HepG2 (cell line): ENCODE data around the gene CPEB2. TPM values are rescaled to one million over a fixed set of nuclear protein-coding genes. Genes with fewer than 3 reads are reported as not detected.

Experiments
- ATAC-seq: fragments of 200-7000 bp; cut with Tn5 transposase; 3 replicates; pipeline ENCODE4 v1.9.1; 2020; ENCODE audit warnings: mild to moderate bottlenecking, moderate library complexity
- BruUV-seq: library from RNA; stranded (reverse); fragments of 400-500 nt; replicated peaks from 2 replicates; lab custom pipeline; 2021; lab: Mats Ljungman, UMichigan
- CTCF ChIA-PET: fragments of 300-600 bp; formaldehyde crosslinking; extraction: SDS; loops from one replicate; lab custom pipeline; 2021; ENCODE audit warnings: low total read pairs, inconsistent platforms, low intra/inter-chr PET ratio; lab: Yijun Ruan, JAX
- POLR2A ChIA-PET: fragments of 350-600 bp; sonication (Branson Sonifier 250); formaldehyde crosslinking; loops from one replicate; lab custom pipeline; 2020; ENCODE audit warnings: antibody characterized with exemption, inconsistent platforms; lab: Yijun Ruan, JAX
- DNase-seq: peaks from one replicate; pipeline ENCODE4 v3.0.0-alpha.2; 2015; ENCODE audit warnings: low spot score
- FAIRE-seq: peaks from 3 replicates; lab custom pipeline; 2011; peaks lifted over from hg19 to GRCh38; lab: Jason Lieb, UNC
- H2AFZ ChIP-seq: one replicate; pipeline ENCODE4 v1.6.1; 2011; ENCODE audit warnings: low read length, inconsistent platforms
- H3K27ac ChIP-seq: fragments of 300-600 bp; 3 replicates; pipeline ENCODE4 v1.8.0; 2011; ENCODE audit warnings: mixed run types, mild to moderate bottlenecking, mixed read lengths, low read length, inconsistent platforms; ENCODE audit not compliant: insufficient read depth; ENCODE audit errors: extremely low read length
- H3K27me3 ChIP-seq, 2 experiments: fragments of 200-600 bp in 1 of 2; 2 replicates in 1 of 2; 3 replicates in 1 of 2; pipeline versions ENCODE4 v1.6.0 to v1.8.0; 2011; ENCODE audit warnings: low read length in 2 of 2, mild to moderate bottlenecking in 2 of 2, moderate library complexity in 2 of 2, inconsistent platforms in 1 of 2; ENCODE audit not compliant: insufficient read depth in 2 of 2, control insufficient read depth in 1 of 2
- H3K36me3 ChIP-seq, 2 experiments: fragments of 200-600 bp in 1 of 2; replicated peaks in 1 of 2; 2 replicates in 1 of 2; 3 replicates in 1 of 2; pipeline versions ENCODE4 v1.5.1 to v1.8.0; 2011; ENCODE audit warnings: low read length in 2 of 2, inconsistent platforms in 1 of 2; ENCODE audit not compliant: insufficient read depth in 2 of 2, control insufficient read depth in 1 of 2
- H3K4me1 ChIP-seq: 2 replicates; pipeline ENCODE4 v1.5.1; 2012; ENCODE audit warnings: low read length, inconsistent platforms; ENCODE audit not compliant: insufficient read depth
- H3K4me2 ChIP-seq: 2 replicates; pipeline ENCODE4 v1.6.0; 2011; ENCODE audit warnings: low read depth, low read length, inconsistent platforms
- H3K4me3 ChIP-seq, 3 experiments: fragments of 200-600 bp in 1 of 3; sonication (generic), shearing (Covaris generic) in 1 of 3; replicated peaks in 1 of 3; 2 replicates each; pipeline ENCODE4 v1.5.1; 2011 to 2016; ENCODE audit warnings: low read length in 3 of 3, inconsistent platforms in 2 of 3, low read depth in 2 of 3, mild to moderate bottlenecking in 2 of 3, control low read depth in 1 of 3, mixed read lengths in 1 of 3; ENCODE audit not compliant: insufficient read depth in 1 of 3
- H3K79me2 ChIP-seq: one replicate; pipeline ENCODE4 v1.6.1; 2011; ENCODE audit warnings: low read length, inconsistent platforms; ENCODE audit not compliant: insufficient read depth
- H3K9ac ChIP-seq: 2 replicates; pipeline ENCODE4 v1.6.0; 2011; ENCODE audit warnings: mild to moderate bottlenecking, low read depth, low read length, inconsistent platforms; ENCODE audit not compliant: insufficient read depth
- H3K9me3 ChIP-seq: 2 replicates; pipeline ENCODE4 v1.5.1; 2012; ENCODE audit warnings: mild to moderate bottlenecking, low read length
- H4K20me1 ChIP-seq: 2 replicates; pipeline ENCODE4 v1.6.0; 2011; ENCODE audit warnings: inconsistent platforms, mild to moderate bottlenecking, low read length, moderate library complexity; ENCODE audit not compliant: insufficient read depth
- CEBPB ChIP-seq: IDR thresholded peaks from 2 replicates; pipeline ENCODE4 v1.6.1; 2011; ENCODE audit warnings: low read depth, low read length, improper control_type of control experiment, borderline replicate concordance
- SAFB2 ChIP-seq: sonication (generic); formaldehyde crosslinking; IDR thresholded peaks from 2 replicates; pipeline ENCODE4 v1.5.1; 2020; ENCODE audit warnings: missing genetic modification reagents, low read depth, mild to moderate bottlenecking, borderline replicate concordance
- ZBTB26 ChIP-seq: IDR thresholded peaks from 2 replicates; pipeline ENCODE4 v1.6.1; 2016; ENCODE audit warnings: missing compliant biosample characterization, missing genetic modification reagents, borderline replicate concordance
- WGBS: methylation state at CpG from one replicate; pipeline ENCODE4 v1.1.6; 2017; ENCODE audit warnings: low lambda C conversion rate; 5-methylcytosine and 5-hydroxymethylcytosine counted together
- in situ Hi-C: cut with HindIII; loops from 2 replicates; pipeline ENCODE4 v1.10.0; 2017; ENCODE audit warnings: low pct_unique_long_range_greater_than_20kb; ENCODE audit not compliant: extremely low pct_ligation_motif_present
- intact Hi-C: fragments of 100-400 bp; cut with micrococcal nuclease; formaldehyde crosslinking; loops from one replicate; pipeline ENCODE4 v1.10.0; 2022; ENCODE audit not compliant: unreplicated experiment
- polyA plus RNA-seq, 8 experiments: library from polyadenylated mRNA; depleted of rRNA in 3 of 8; stranded (reverse) in 7 of 8; unstranded in 1 of 8; fragments of >200 nt; fragmentation: Illumina TruSeq in 4 of 8; extraction: Trizol in 4 of 8; gene quantifications; 2 replicates each; pipeline versions ENCODE4 v1.2.1 to v1.2.3, GENCODE V29; 2011 to 2016; ENCODE audit warnings: low read depth in 4 of 8, missing spikeins in 1 of 8, mixed read lengths in 1 of 8; ENCODE audit not compliant: insufficient read depth in 1 of 8
- total RNA-seq, 5 experiments: library from RNA; depleted of rRNA; stranded (reverse); fragments of >200 nt; fragmentation: Illumina TruSeq; extraction: Trizol; gene quantifications; 2 replicates each; pipeline ENCODE4 v1.2.3, GENCODE V29; 2016; ENCODE audit warnings: low read depth in 1 of 5

Gene CPEB2
- total and polyA plus RNA-seq, 2 of the 13 experiments (the other 11 are each of a cell fraction or from before 2014, with no cell fraction given) = 2.0 to 2.5 TPM

- no peak for TF ChIP-seq ZBTB26 (CRISPR knock-in tag)
- peak; percentile 65; the same call in 1 of the 2 replicates for TF ChIP-seq CEBPB
- TF ChIP-seq, all 625 proteins: peak for 6
Observed at GRCh38 chr4:15077969-15078368, 75.7 kb downstream of the CPEB2 start (continued).

GRCh38 chr4:15078682-15079642 lies 76.7 kb downstream of the CPEB2 start:
- H2AFZ ChIP-seq = no peak overlapping the region
- no peaks in the 10 kb centered on the region for H3K79me2 ChIP-seq
- intact Hi-C loops = no loop called here
- no peaks in the 10 kb centered on the region for H3K4me1 ChIP-seq
- no peaks in the 10 kb centered on the region for H3K27me3 ChIP-seq
- no peak for DNase-seq
- H3K4me3 ChIP-seq = no peak overlapping the region
- H3K9me3 ChIP-seq = 0 out of 2 replicates have a peak, but pooled peaks cover 4% of the 10 kb centered on the region
- H4K20me1 ChIP-seq = no peaks in the 10 kb centered on the region
- ChIA-PET POLR2A (no interaction called here), CTCF (no interaction called here)
- no peak for ATAC-seq
- H3K9ac ChIP-seq = no peak overlapping the region
- BruUV-seq = no TSS peak
- H3K27ac ChIP-seq = no peak overlapping the region
- no peak overlapping the region for H3K4me2 ChIP-seq
- in situ Hi-C loops = no loop called here
- no peak for FAIRE-seq
- TF ChIP-seq SAFB2 (CRISPR knock-in tag) (no peak), CEBPB (peak; percentile 80)
- 21% methylated on average over 8 of the region's 8 CpGs for WGBS
- no peaks in the 10 kb centered on the region for H3K36me3 ChIP-seq
